Measurements from ENCODE around the gene PXDN. TPM values are rescaled to one million over a fixed set of nuclear protein-coding genes. Genes with fewer than 3 reads are reported as not detected.

The PXDN gene
- total and polyA plus RNA-seq, 9 donors = 95.4 to 273 (median 193) TPM

GRCh38 chr2:1621501-1621900 lies 122.8 kb downstream of the PXDN start:
- Histone ChIP-seq H3K36me3 (ENCODE audit: control insufficient read depth, insufficient read depth, low read length) (no peaks in the 10 kb centered on the region), H3K4me3 (ENCODE audit: low read length) (no peak overlapping the region)
- 93% methylated on average over 12 of the region's 13 CpGs for WGBS (ENCODE audit: insufficient coverage)

GRCh38 chr2:1621041-1621440 lies 123.3 kb downstream of the PXDN start:
- no peaks in the 10 kb centered on the region for H3K9me3 ChIP-seq (replicated peaks; ENCODE audit: control insufficient read depth, low read depth, low read length)
- peaks cover 13% of the 10 kb centered on the region for H3K4me1 ChIP-seq (ENCODE audit: control insufficient read depth, insufficient read depth, low read length)
- DNase-seq = no peak
- H3K27ac ChIP-seq (ENCODE audit: low read length) = no peak overlapping the region
- H3K27me3 ChIP-seq (ENCODE audit: control insufficient read depth, insufficient read depth, low read length) = peaks cover 9% of the 10 kb centered on the region
- H3K36me3 ChIP-seq (ENCODE audit: control insufficient read depth, insufficient read depth, low read length) = no peaks in the 10 kb centered on the region
- H3K4me3 ChIP-seq (ENCODE audit: low read length) = no peak overlapping the region
- 94% methylated on average over 10 of the region's 11 CpGs for WGBS (ENCODE audit: insufficient coverage)

More at GRCh38 chr2:1621501-1621900, 122.8 kb downstream of the PXDN start:
- Histone ChIP-seq H3K27me3 (ENCODE audit: control insufficient read depth, insufficient read depth, low read length) (peaks cover 11% of the 10 kb centered on the region), H3K4me1 (ENCODE audit: control insufficient read depth, insufficient read depth, low read length) (peaks cover 16% of the 10 kb centered on the region), H3K9me3 (replicated peaks; ENCODE audit: control insufficient read depth, low read depth, low read length) (no peaks in the 10 kb centered on the region), H3K27ac (ENCODE audit: low read length) (no peak overlapping the region)
- no peak for DNase-seq

- H3K9me3 ChIP-seq (replicated peaks; ENCODE audit: control insufficient read depth, low read depth, low read length) = no peaks in the 10 kb centered on the region
- WGBS (ENCODE audit: insufficient coverage) = 73% methylated on average over 10 of the region's 11 CpGs
- no peaks in the 10 kb centered on the region for H3K36me3 ChIP-seq (ENCODE audit: control insufficient read depth, insufficient read depth, low read length)
- H3K4me3 ChIP-seq (ENCODE audit: low read length) = no peak overlapping the region
- H3K27ac ChIP-seq (ENCODE audit: low read length) = no peak overlapping the region
- H3K4me1 ChIP-seq (ENCODE audit: control insufficient read depth, insufficient read depth, low read length) = peaks cover 5% of the 10 kb centered on the region
- no peak for DNase-seq
- H3K27me3 ChIP-seq (ENCODE audit: control insufficient read depth, insufficient read depth, low read length) = peaks cover 7% of the 10 kb centered on the region
These were observed 124.2 kb downstream of the PXDN start for GRCh38 chr2:1620081-1620480.

GRCh38 chr2:1619556-1619955 lies 124.8 kb downstream of the PXDN start:
- Histone ChIP-seq H3K9me3 (replicated peaks; ENCODE audit: control insufficient read depth, low read depth, low read length) (no peaks in the 10 kb centered on the region), H3K4me1 (ENCODE audit: control insufficient read depth, insufficient read depth, low read length) (peaks cover 4% of the 10 kb centered on the region), H3K27me3 (ENCODE audit: control insufficient read depth, insufficient read depth, low read length) (peaks cover 5% of the 10 kb centered on the region), H3K4me3 (ENCODE audit: low read length) (no peak overlapping the region), H3K27ac (ENCODE audit: low read length) (no peak overlapping the region), H3K36me3 (ENCODE audit: control insufficient read depth, insufficient read depth, low read length) (no peaks in the 10 kb centered on the region)
- 40% methylated on average over 9 of the region's 10 CpGs for WGBS (ENCODE audit: insufficient coverage)
- no peak for DNase-seq

- Histone ChIP-seq H3K36me3 (ENCODE audit: control insufficient read depth, insufficient read depth, low read length) (no peaks in the 10 kb centered on the region), H3K4me1 (ENCODE audit: control insufficient read depth, insufficient read depth, low read length) (peaks cover 6% of the 10 kb centered on the region), H3K27ac (ENCODE audit: low read length) (no peak overlapping the region), H3K27me3 (ENCODE audit: control insufficient read depth, insufficient read depth, low read length) (peaks cover 5% of the 10 kb centered on the region), H3K4me3 (ENCODE audit: low read length) (no peak overlapping the region), H3K9me3 (replicated peaks; ENCODE audit: control insufficient read depth, low read depth, low read length) (no peaks in the 10 kb centered on the region)
- DNase-seq = no peak
- WGBS (ENCODE audit: insufficient coverage) = no CpG with 5 or more reads among the region's 3 CpGs
These were observed 125.3 kb downstream of the PXDN start for GRCh38 chr2:1618974-1619373.

- Histone ChIP-seq H3K27ac (ENCODE audit: low read length) (no peak overlapping the region), H3K4me1 (ENCODE audit: control insufficient read depth, insufficient read depth, low read length) (peaks cover 12% of the 10 kb centered on the region), H3K4me3 (ENCODE audit: low read length) (no peak overlapping the region), H3K36me3 (ENCODE audit: control insufficient read depth, insufficient read depth, low read length) (no peaks in the 10 kb centered on the region), H3K9me3 (replicated peaks; ENCODE audit: control insufficient read depth, low read depth, low read length) (no peaks in the 10 kb centered on the region), H3K27me3 (ENCODE audit: control insufficient read depth, insufficient read depth, low read length) (peaks cover 5% of the 10 kb centered on the region)
- DNase-seq = no peak
- WGBS (ENCODE audit: insufficient coverage) = 79% methylated on average over 18 of the region's 20 CpGs
These were observed 125.9 kb downstream of the PXDN start for GRCh38 chr2:1618191-1618961.

- 68% methylated on average over 8 of the region's 11 CpGs for WGBS (ENCODE audit: insufficient coverage)
- Histone ChIP-seq H3K9me3 (replicated peaks; ENCODE audit: control insufficient read depth, low read depth, low read length) (no peaks in the 10 kb centered on the region), H3K36me3 (ENCODE audit: control insufficient read depth, insufficient read depth, low read length) (no peaks in the 10 kb centered on the region), H3K27ac (ENCODE audit: low read length) (no peak overlapping the region), H3K27me3 (ENCODE audit: control insufficient read depth, insufficient read depth, low read length) (peaks cover 2% of the 10 kb centered on the region), H3K4me1 (ENCODE audit: control insufficient read depth, insufficient read depth, low read length) (peaks cover 12% of the 10 kb centered on the region), H3K4me3 (ENCODE audit: low read length) (no peak overlapping the region)
- DNase-seq = no peak
These were observed 126.8 kb downstream of the PXDN start for GRCh38 chr2:1617425-1618021.

GRCh38 chr2:1614564-1614963 lies 129.8 kb downstream of the PXDN start:
- peaks cover 19% of the 10 kb centered on the region for H3K4me1 ChIP-seq (ENCODE audit: control insufficient read depth, insufficient read depth, low read length)
- no peak for DNase-seq
- H3K9me3 ChIP-seq (replicated peaks; ENCODE audit: control insufficient read depth, low read depth, low read length) = no peaks in the 10 kb centered on the region
- 100% methylated on average over 2 of the region's 10 CpGs for WGBS (ENCODE audit: insufficient coverage)
- H3K4me3 ChIP-seq (ENCODE audit: low read length) = no peak overlapping the region
- H3K27me3 ChIP-seq (ENCODE audit: control insufficient read depth, insufficient read depth, low read length) = peaks cover 2% of the 10 kb centered on the region
- H3K36me3 ChIP-seq (ENCODE audit: control insufficient read depth, insufficient read depth, low read length) = no peaks in the 10 kb centered on the region
- no peak overlapping the region for H3K27ac ChIP-seq (ENCODE audit: low read length)

GRCh38 chr2:1613731-1614354 lies 130.5 kb downstream of the PXDN start:
- Histone ChIP-seq H3K27me3 (ENCODE audit: control insufficient read depth, insufficient read depth, low read length) (peaks cover 2% of the 10 kb centered on the region), H3K27ac (ENCODE audit: low read length) (peak overlapping the region; percentile 47), H3K36me3 (ENCODE audit: control insufficient read depth, insufficient read depth, low read length) (no peaks in the 10 kb centered on the region), H3K9me3 (replicated peaks; ENCODE audit: control insufficient read depth, low read depth, low read length) (no peaks in the 10 kb centered on the region), H3K4me3 (ENCODE audit: low read length) (no peak overlapping the region), H3K4me1 (ENCODE audit: control insufficient read depth, insufficient read depth, low read length) (peaks cover 18% of the 10 kb centered on the region)
- WGBS (ENCODE audit: insufficient coverage) = 57% methylated on average over 4 of the region's 7 CpGs
- no peak for DNase-seq

GRCh38 chr2:1613078-1613445 lies 131.3 kb downstream of the PXDN start:
- Histone ChIP-seq H3K9me3 (replicated peaks; ENCODE audit: control insufficient read depth, low read depth, low read length) (no peaks in the 10 kb centered on the region), H3K4me1 (ENCODE audit: control insufficient read depth, insufficient read depth, low read length) (peaks cover 14% of the 10 kb centered on the region), H3K27me3 (ENCODE audit: control insufficient read depth, insufficient read depth, low read length) (peaks cover 2% of the 10 kb centered on the region), H3K36me3 (ENCODE audit: control insufficient read depth, insufficient read depth, low read length) (no peaks in the 10 kb centered on the region), H3K4me3 (ENCODE audit: low read length) (no peak overlapping the region), H3K27ac (ENCODE audit: low read length) (no peak overlapping the region)
- WGBS (ENCODE audit: insufficient coverage) = no CpG with 5 or more reads among the region's 9 CpGs
- no peak for DNase-seq

All from muscle of leg (tissue), 11 donors.